A673 (cell line): Measurements from ENCODE around the gene SDHAF3. TPM values are rescaled to one million over a fixed set of nuclear protein-coding genes. Genes with fewer than 3 reads are reported as not detected.

ENCODE experiments used
- BruUV-seq: library from RNA; stranded (reverse); fragments of 400-500 nt; replicated peaks from 2 replicates; lab custom pipeline; 2021; lab: Mats Ljungman, UMichigan
- CTCF ChIA-PET: fragments of 300-600 bp; sonication (Branson Sonifier 250); formaldehyde crosslinking; loops from one replicate; lab custom pipeline; 2022; ENCODE audit warnings: antibody characterized with exemption; lab: Charles Lee
- POLR2A ChIA-PET: fragments of 300-600 bp; sonication (Branson Sonifier 250); formaldehyde crosslinking; loops from one replicate; lab custom pipeline; 2022; ENCODE audit warnings: antibody characterized with exemption; ENCODE audit not compliant: low non-redundant PET; lab: Charles Lee
- DNase-seq: peaks from one replicate; pipeline ENCODE4 v3.0.0-alpha.2; 2015; ENCODE audit warnings: low spot score
- H3K27ac ChIP-seq: fragments of 200-600 bp; sonication (generic); 2 replicates; pipeline ENCODE4 v1.5.1; 2016; ENCODE audit warnings: mixed run types, low read depth, mild to moderate bottlenecking, mixed read lengths, antibody characterized with exemption, low read length; ENCODE audit not compliant: poor library complexity, severe bottlenecking
- H3K27me3 ChIP-seq: fragments of 200-600 bp; sonication (generic); replicated peaks from 2 replicates; pipeline ENCODE4 v1.6.1; 2017; ENCODE audit warnings: mixed run types, low read depth, mild to moderate bottlenecking, mixed read lengths, antibody characterized with exemption, low read length; ENCODE audit not compliant: insufficient read depth, poor library complexity
- H3K36me3 ChIP-seq: fragments of 200-600 bp; sonication (generic); 2 replicates; pipeline ENCODE4 v1.6.1; 2016; ENCODE audit warnings: mixed run types, mild to moderate bottlenecking, mixed read lengths, antibody characterized with exemption, low read length; ENCODE audit not compliant: insufficient read depth, poor library complexity, severe bottlenecking
- H3K4me1 ChIP-seq: fragments of 200-600 bp; sonication (generic); 2 replicates; pipeline ENCODE4 v1.6.1; 2017; ENCODE audit warnings: mixed run types, mild to moderate bottlenecking, mixed read lengths, antibody characterized with exemption, low read length; ENCODE audit not compliant: insufficient read depth, poor library complexity, severe bottlenecking
- H3K4me3 ChIP-seq: fragments of 200-600 bp; sonication (generic); 2 replicates; pipeline ENCODE4 v1.5.1; 2016; ENCODE audit warnings: low read depth, mixed run types, mild to moderate bottlenecking, mixed read lengths, low read length; ENCODE audit not compliant: poor library complexity, severe bottlenecking
- H3K9me3 ChIP-seq: fragments of 200-600 bp; sonication (generic); 2 replicates; pipeline ENCODE4 v1.6.1; 2016; ENCODE audit warnings: mixed run types, low read depth, mild to moderate bottlenecking, mixed read lengths, antibody characterized with exemption, low read length; ENCODE audit not compliant: poor library complexity, severe bottlenecking
- EZH2 ChIP-seq: fragments of 200-600 bp; sonication (generic); IDR thresholded peaks from 2 replicates; pipeline ENCODE4 v1.6.1; 2017; ENCODE audit warnings: borderline replicate concordance, low read depth, mild to moderate bottlenecking, mixed read lengths, antibody characterized with exemption, low read length; ENCODE audit not compliant: poor library complexity, severe bottlenecking
- intact Hi-C: fragments of 100-400 bp; cut with micrococcal nuclease; formaldehyde crosslinking; loops from one replicate; pipeline ENCODE4 v1.10.0; 2022; ENCODE audit not compliant: unreplicated experiment
- total RNA-seq: library from RNA; stranded (reverse); gene quantifications from 2 replicates; pipeline ENCODE4 v1.2.3, GENCODE V29; 2021
- TF ChIP-seq, protein P1 (sequence below): fragments of 300-800, 200-600 bp; sonication (generic); conservative IDR thresholded peaks from 2 replicates; pipeline ENCODE4 v1.5.1; 2017; ENCODE audit warnings: low read depth, mild to moderate bottlenecking, antibody characterized with exemption, low read length, moderate library complexity, mixed read lengths

SDHAF3 gene
- total RNA-seq, 1 experiment from 2014 or later, result 29.7 TPM

DNA sequence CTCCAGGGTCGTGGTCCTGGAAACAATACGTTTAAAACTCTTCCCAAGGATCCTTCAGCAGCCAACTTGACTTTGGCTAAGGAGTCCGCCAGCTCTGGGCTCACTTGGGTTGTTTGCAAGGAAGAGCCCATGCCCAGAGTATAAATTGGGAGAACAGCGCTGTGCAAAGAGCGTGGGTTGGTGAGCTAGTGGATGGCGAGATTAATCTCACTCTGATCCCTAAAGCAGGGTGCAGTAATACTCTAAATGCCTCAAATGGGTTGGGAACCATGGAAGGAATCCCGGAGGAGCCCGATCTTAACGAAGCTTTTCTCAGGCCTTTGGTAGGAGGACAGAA lies 495 bp upstream of the SDHAF3 start:
- BruUV-seq, result no TSS peak
- CTCF ChIA-PET, result interaction anchor here (0.9 kb wide), 1 partner anchor 12 kb away, joined by 3 read pairs; no protein-coding TSS in a partner anchor
- no peaks in the 10 kb centered on the region for H3K9me3 ChIP-seq
- peak overlapping the region; percentile 63 for H3K27ac ChIP-seq
- peak overlapping the region; percentile 61 for H3K4me3 ChIP-seq
- intact Hi-C loops, result no loop called here
- H3K4me1 ChIP-seq, result no peaks in the 10 kb centered on the region
- no peak for DNase-seq
- no peaks in the 10 kb centered on the region for H3K27me3 ChIP-seq
- POLR2A ChIA-PET, result no interaction called here
- no peaks in the 10 kb centered on the region for H3K36me3 ChIP-seq
- TF ChIP-seq EZH2, result no peak
- TF ChIP-seq, protein P1, sequence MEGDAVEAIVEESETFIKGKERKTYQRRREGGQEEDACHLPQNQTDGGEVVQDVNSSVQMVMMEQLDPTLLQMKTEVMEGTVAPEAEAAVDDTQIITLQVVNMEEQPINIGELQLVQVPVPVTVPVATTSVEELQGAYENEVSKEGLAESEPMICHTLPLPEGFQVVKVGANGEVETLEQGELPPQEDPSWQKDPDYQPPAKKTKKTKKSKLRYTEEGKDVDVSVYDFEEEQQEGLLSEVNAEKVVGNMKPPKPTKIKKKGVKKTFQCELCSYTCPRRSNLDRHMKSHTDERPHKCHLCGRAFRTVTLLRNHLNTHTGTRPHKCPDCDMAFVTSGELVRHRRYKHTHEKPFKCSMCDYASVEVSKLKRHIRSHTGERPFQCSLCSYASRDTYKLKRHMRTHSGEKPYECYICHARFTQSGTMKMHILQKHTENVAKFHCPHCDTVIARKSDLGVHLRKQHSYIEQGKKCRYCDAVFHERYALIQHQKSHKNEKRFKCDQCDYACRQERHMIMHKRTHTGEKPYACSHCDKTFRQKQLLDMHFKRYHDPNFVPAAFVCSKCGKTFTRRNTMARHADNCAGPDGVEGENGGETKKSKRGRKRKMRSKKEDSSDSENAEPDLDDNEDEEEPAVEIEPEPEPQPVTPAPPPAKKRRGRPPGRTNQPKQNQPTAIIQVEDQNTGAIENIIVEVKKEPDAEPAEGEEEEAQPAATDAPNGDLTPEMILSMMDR, result no peak

DNA sequence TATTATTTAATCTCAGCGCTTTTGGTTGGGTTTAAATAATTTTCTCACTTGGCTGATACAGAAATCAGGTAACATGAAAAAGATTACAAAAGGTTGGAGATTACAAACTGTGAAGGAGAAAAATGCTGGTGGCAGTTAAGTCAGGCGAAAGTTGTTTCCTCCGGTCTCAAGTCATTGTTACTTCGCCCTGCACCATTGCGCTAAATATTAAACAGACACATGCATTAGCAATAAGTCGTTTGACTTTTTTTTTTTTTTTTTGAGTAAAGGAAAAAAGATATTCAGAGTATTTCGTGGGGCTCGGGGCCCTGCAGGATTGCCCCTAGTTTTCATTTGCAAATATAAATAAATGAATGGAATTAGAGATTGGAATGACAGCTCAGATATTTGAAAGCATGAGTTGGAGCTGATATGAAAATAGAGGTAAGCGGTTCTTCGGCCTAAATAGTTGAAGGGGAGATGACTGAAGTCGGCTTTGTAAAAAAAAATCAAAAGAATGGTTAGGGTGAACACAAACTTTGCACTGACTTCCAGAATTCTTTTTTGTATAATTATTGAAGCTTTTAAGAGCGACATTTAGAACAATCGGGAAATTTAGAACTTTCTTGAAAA lies 914 bp downstream of the SDHAF3 start:
- ChIA-PET CTCF (no interaction called here), POLR2A (no interaction called here)
- TF ChIP-seq EZH2, result no peak
- TF ChIP-seq, protein P1, result no peak
- BruUV-seq, result TSS peak; percentile 43
- H3K36me3 ChIP-seq, result no peaks in the 10 kb centered on the region
- no peaks in the 10 kb centered on the region for H3K27me3 ChIP-seq
- peak overlapping the region; percentile 63 for H3K27ac ChIP-seq
- intact Hi-C loops, result no loop called here
- H3K4me1 ChIP-seq, result no peaks in the 10 kb centered on the region
- peak overlapping the region; percentile 61 for H3K4me3 ChIP-seq
- DNase-seq, result peak; percentile 4
- no peaks in the 10 kb centered on the region for H3K9me3 ChIP-seq

DNA sequence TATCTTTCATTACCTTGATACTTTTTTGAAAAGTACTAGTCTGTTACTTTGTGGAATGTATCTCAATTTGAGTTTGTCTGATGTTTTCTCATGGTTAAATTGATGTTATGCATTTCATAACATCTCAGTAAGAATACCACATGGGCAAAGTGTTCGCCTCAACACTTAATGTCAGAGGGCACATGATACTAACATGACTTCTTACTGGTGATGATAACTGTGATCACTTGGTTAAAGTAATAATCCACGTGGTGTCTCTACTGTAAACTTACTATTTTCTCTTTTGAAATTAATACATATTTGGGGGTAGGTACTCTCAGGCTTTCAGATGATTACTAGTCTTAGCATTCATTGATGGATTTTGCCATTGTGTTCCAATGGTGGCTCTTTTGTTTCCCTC lies 2.2 kb downstream of the SDHAF3 start:
- Histone ChIP-seq H3K36me3 (no peaks in the 10 kb centered on the region), H3K4me1 (no peaks in the 10 kb centered on the region), H3K27me3 (no peaks in the 10 kb centered on the region), H3K9me3 (no peaks in the 10 kb centered on the region), H3K27ac (no peak overlapping the region), H3K4me3 (no peak overlapping the region)
- ChIA-PET CTCF (no interaction called here), POLR2A (no interaction called here)
- TF ChIP-seq, protein P1, result no peak
- intact Hi-C loops, result no loop called here
- no peak for DNase-seq
- BruUV-seq, result no TSS peak
